Activated CD8-positive, alpha-beta memory T cell treated with anti-CD3 and anti-CD28 coated beads for 48 hours (primary cell): ENCODE data around the gene AKIRIN1.
"Not testable (repeated sequence)": the region's sequence is repeated elsewhere in the genome, so short reads cannot be mapped to it uniquely, and the experiment has no call there.

Experiments
- DNase-seq, 3 experiments: peaks; one replicate each; pipeline ENCODE4 v3.0.0-alpha.2; 2020; ENCODE audit warnings: low read depth in 2 of 3, low spot score in 2 of 3

AKIRIN1 gene

GRCh38 chr1:39043513-39043912 is 52.4 kb downstream of the AKIRIN1 start:
- DNase-seq: no peak

DNA sequence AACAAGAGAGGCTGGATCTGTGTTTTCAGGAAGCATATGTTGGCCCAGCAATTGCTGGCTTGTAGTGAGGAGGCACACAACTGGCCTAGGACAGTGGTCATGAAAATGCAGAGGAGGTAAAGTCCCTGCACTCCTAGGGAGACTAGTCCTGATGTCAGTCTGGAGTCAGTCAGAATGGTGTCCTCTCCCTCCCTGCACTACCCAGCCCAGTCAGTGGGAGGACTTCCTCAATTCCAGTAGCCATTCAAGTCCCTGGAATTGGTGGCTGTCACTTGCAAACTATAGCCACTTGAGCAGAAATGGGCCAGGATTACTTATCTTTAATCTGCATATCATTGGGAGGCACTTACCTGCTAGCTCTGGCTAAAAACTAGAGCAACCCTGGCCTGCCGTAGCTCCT is 53.7 kb downstream of the AKIRIN1 start:
- DNase-seq: no peak

DNA sequence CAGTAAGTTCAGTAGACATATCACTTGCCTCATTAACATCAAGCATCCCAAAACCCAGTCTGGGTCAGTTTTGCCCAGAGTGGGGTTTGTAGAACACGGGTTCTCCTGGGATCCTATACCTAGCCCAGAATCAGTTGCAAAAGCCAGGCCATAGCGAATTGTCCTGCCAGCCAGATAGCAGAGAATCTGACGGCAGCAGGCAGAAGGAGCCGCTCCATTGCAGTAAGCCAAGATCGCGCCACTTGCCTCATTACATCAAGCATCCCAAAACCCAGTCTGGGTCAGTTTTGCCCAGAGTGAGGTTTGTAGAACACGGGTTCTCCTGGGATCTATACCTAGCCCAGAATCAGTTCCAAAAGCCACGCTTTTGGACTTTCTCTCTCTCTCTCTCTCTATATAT is 54.2 kb downstream of the AKIRIN1 start:
- no peak for DNase-seq

DNA sequence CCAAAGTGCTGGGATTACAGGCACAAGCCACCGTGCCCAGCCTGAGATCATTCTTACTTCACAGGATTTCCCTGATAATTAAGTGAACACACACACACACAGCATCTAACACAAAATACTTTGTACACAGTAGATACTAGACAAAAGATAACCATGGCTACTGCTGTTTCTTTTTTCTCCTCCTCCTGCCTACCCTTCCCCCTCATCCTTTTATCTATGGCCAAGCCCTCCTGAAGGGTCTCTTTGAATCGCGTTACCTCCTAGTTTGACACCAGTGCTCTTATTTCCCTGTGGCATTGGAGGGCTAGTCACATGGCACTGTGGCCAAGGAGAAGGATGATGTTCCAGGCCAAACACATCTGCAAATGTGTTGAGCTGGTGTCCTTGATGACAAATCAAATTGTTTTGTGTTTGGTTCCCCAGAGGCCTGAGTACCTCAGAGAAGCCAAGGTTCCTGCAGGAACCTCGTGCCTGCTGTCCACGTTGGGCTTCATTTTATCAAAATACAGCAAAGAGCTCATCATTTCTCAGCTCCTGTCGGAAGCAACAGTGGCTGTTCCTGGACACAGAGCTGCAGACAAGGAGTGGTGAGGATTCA is 55.6 kb downstream of the AKIRIN1 start:
- no peak for DNase-seq

DNA sequence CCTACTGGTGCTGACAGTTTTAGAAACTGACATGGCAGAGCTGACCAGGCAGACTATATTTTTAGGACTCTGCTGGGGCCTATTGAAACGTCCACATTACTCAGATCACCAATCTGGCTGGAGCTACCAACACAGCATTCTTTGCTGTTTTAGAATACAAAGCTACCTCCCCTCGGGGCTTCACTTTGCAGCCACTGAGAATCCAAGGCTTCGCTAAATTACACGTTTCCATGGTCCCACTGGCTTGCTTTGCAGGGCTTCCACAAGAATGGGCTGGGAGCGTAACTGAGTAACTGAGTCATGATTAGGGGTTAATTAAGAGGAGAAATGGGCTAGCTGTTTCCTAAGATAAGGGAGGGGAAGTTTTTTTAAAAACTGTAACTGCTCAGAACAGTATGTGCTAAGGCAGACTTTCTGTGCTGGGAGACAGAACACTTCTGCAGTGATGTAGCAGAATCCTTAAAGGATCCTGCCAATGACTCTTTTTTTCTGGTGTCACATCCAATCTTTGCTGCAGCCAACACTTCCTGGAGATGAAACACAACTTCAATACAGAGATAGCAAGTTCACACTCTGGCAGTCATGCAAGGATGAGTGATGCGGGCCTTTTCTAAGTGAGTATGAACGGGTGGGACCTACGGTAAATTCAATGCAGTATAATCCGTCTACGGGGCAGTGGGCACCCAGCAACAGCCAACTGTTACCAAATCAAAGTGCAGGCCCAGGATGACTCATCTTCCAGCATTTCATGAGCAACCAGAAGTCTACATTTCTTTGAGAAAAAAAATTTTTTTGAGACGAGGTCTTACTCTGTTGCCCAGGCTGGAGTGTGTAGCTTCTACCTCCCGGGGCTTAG is 56.5 kb downstream of the AKIRIN1 start:
- DNase-seq: no peak

DNA sequence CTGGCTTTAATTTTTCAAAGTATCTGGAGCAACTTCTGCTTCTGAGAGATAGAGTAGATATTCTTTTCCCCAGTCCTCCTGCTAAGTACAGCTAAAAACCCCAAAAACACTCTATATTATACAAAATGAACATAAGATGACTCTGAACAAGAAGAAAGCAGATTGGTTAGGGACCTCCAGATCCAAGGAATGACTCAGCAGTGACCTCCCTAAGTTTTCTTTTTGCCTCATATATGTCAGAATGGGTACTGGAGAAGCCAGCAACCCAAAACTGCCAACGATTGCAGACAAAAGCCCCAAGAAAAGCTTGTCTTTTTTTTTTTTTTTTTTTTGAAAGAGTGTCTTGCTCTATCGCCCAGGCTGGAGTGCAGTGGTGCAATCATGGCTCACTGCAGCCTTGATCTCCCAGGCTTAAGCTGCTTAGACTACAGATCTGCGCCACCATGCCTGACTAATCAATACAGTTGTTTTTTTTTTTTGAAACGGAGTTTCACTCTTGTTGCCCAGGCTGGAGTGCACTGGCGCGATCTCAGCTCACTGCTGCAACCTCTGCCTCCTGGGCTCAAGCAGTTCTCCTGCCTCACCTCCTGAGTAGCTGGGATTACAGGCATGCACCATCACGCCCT is 57.8 kb downstream of the AKIRIN1 start:
- no peak for DNase-seq

- DNase-seq: no peak
Measured at GRCh38 chr1:39050001-39050400, 58.9 kb downstream of the AKIRIN1 start.

GRCh38 chr1:39051193-39051850 is 60.2 kb downstream of the AKIRIN1 start:
- DNase-seq: not testable (repeated sequence)

DNA sequence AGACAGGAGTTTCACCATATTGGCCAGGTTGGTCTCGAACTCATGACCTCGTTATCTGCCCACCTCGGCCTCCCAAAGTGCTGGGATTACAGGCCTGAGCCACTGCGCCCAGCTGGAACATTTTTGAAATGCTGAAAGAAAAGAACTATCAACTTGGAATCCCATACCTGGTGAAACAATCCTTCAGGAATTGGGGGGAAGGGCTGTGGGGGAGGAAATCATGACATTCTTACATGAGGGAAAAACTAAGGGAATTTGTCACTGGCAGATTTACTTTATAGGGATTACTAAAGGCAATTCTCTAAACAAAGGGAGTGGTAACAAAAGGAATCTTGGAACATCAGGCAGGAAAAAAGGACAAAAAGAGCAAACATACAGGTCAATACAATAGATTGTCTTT is 60.9 kb downstream of the AKIRIN1 start:
- no peak for DNase-seq

- DNase-seq: not testable (repeated sequence)
Measured at GRCh38 chr1:39055213-39055710, 64.2 kb downstream of the AKIRIN1 start.
